Mesendoderm (in vitro differentiated cells): ENCODE measurements around the gene STX8.

Source experiments
- DNase-seq: peaks from one replicate; pipeline ENCODE4 v3.0.0; 2013
- H2AK5ac ChIP-seq: 2 replicates; pipeline ENCODE4 v1.6.1; 2013; ENCODE audit warnings: low read length, inconsistent platforms
- H2BK120ac ChIP-seq: 2 replicates; pipeline ENCODE4 v1.6.1; 2013; ENCODE audit warnings: low read depth, mild to moderate bottlenecking, low read length, moderate library complexity, mixed read lengths
- H2BK15ac ChIP-seq: replicated peaks from 2 replicates; pipeline ENCODE4 v1.6.1; 2013; ENCODE audit warnings: low read depth, mild to moderate bottlenecking, moderate library complexity
- H2BK5ac ChIP-seq: 2 replicates; pipeline ENCODE4 v1.6.1; 2013; ENCODE audit warnings: low read length, inconsistent platforms
- H3K18ac ChIP-seq: 2 replicates; pipeline ENCODE4 v1.6.1; 2013; ENCODE audit warnings: mild to moderate bottlenecking, low read length, mixed read lengths
- H3K23ac ChIP-seq: one replicate; pipeline ENCODE4 v1.6.1; 2013; ENCODE audit warnings: low read length
- H3K27ac ChIP-seq: 2 replicates; pipeline ENCODE4 v1.5.1; 2013; ENCODE audit warnings: low read depth, mild to moderate bottlenecking, inconsistent platforms, low read length, moderate library complexity
- H3K27me3 ChIP-seq: 2 replicates; pipeline ENCODE4 v1.6.1; 2013; ENCODE audit warnings: low read length, control low read depth, mild to moderate bottlenecking, inconsistent platforms; ENCODE audit not compliant: insufficient read depth, poor library complexity
- H3K36me3 ChIP-seq: 2 replicates; pipeline ENCODE4 v1.6.1; 2013; ENCODE audit warnings: low read length, inconsistent platforms; ENCODE audit not compliant: control insufficient read depth, insufficient read depth
- H3K4ac ChIP-seq: one replicate; pipeline ENCODE4 v1.6.1; 2013; ENCODE audit warnings: low read depth, mild to moderate bottlenecking, low read length, moderate library complexity
- H3K4me1 ChIP-seq: 2 replicates; pipeline ENCODE4 v1.6.1; 2013; ENCODE audit warnings: low read depth, low read length, inconsistent platforms; ENCODE audit not compliant: control insufficient read depth
- H3K4me2 ChIP-seq: 2 replicates; pipeline ENCODE4 v1.6.1; 2013; ENCODE audit warnings: low read length
- H3K4me3 ChIP-seq: 2 replicates; pipeline ENCODE4 v1.5.1; 2013; ENCODE audit warnings: mild to moderate bottlenecking, low read length
- H3K56ac ChIP-seq: one replicate; pipeline ENCODE4 v1.6.1; 2013; ENCODE audit warnings: low read length
- H3K79me1 ChIP-seq: 2 replicates; pipeline ENCODE4 v1.6.1; 2013; ENCODE audit warnings: low read length, inconsistent platforms
- H3K79me2 ChIP-seq: 2 replicates; pipeline ENCODE4 v1.6.1; 2013; ENCODE audit warnings: mild to moderate bottlenecking, low read length; ENCODE audit not compliant: control insufficient read depth, insufficient read depth
- H3K9ac ChIP-seq: 2 replicates; pipeline ENCODE4 v1.6.1; 2013; ENCODE audit warnings: low read length, inconsistent platforms
- H4K5ac ChIP-seq: one replicate; pipeline ENCODE4 v1.6.1; 2013; ENCODE audit warnings: low read length
- H4K8ac ChIP-seq: one replicate; pipeline ENCODE4 v1.6.1; 2013; ENCODE audit warnings: low read depth, mild to moderate bottlenecking, control low read depth, low read length, moderate library complexity
- WGBS: extraction: QIAGEN DNeasy Blood & Tissue Kit; methylation state at CpG from one replicate; pipeline ENCODE4 v1.1.7; 2013; ENCODE audit warnings: low lambda C conversion rate, missing lambda C conversion rate; ENCODE audit not compliant: insufficient coverage; ENCODE audit errors: extremely low coverage; 5-methylcytosine and 5-hydroxymethylcytosine counted together

The STX8 gene

GRCh38 chr17:9231449-9232154, 344.0 kb downstream of the STX8 start:
- Histone ChIP-seq H3K79me2 (no peaks in the 10 kb centered on the region), H2AK5ac (no peak overlapping the region), H3K4me2 (no peak overlapping the region), H3K23ac (no peak overlapping the region), H2BK120ac (no peak overlapping the region), H3K27me3 (no peaks in the 10 kb centered on the region), H3K56ac (no peak overlapping the region), H3K4me1 (no peaks in the 10 kb centered on the region), H2BK5ac (no peak overlapping the region), H3K36me3 (no peaks in the 10 kb centered on the region), H3K79me1 (no peaks in the 10 kb centered on the region), H3K4me3 (no peak overlapping the region), H3K9ac (no peak overlapping the region), H4K5ac (no peak overlapping the region), H2BK15ac (no peak overlapping the region), H4K8ac (no peak overlapping the region), H3K18ac (no peak overlapping the region), H3K4ac (no peak overlapping the region), H3K27ac (no peak overlapping the region)
- DNase-seq: no peak
- no CpG with 5 or more reads among the region's 23 CpGs for WGBS

- Histone ChIP-seq H3K18ac (no peak overlapping the region), H3K4ac (no peak overlapping the region), H3K79me2 (no peaks in the 10 kb centered on the region), H3K23ac (no peak overlapping the region), H3K56ac (no peak overlapping the region), H3K27ac (no peak overlapping the region), H2BK5ac (no peak overlapping the region), H3K4me2 (no peak overlapping the region), H2BK120ac (no peak overlapping the region), H4K5ac (no peak overlapping the region), H3K4me3 (no peak overlapping the region), H3K27me3 (no peaks in the 10 kb centered on the region), H3K4me1 (peaks cover 3% of the 10 kb centered on the region), H3K36me3 (no peaks in the 10 kb centered on the region), H3K9ac (no peak overlapping the region), H3K79me1 (no peaks in the 10 kb centered on the region), H2BK15ac (no peak overlapping the region), H4K8ac (no peak overlapping the region), H2AK5ac (no peak overlapping the region)
- no CpG with 5 or more reads among the region's 11 CpGs for WGBS
- DNase-seq: no peak
These were observed 344.8 kb downstream of the STX8 start for GRCh38 chr17:9230861-9231260.

- WGBS: no CpG with 5 or more reads among the region's 15 CpGs
- Histone ChIP-seq H3K18ac (no peak overlapping the region), H3K9ac (no peak overlapping the region), H3K27me3 (no peaks in the 10 kb centered on the region), H3K4me2 (no peak overlapping the region), H3K79me2 (no peaks in the 10 kb centered on the region), H2BK120ac (no peak overlapping the region), H4K5ac (no peak overlapping the region), H3K79me1 (no peaks in the 10 kb centered on the region), H3K4me1 (peaks cover 4% of the 10 kb centered on the region), H2AK5ac (no peak overlapping the region), H3K4me3 (no peak overlapping the region), H2BK5ac (no peak overlapping the region), H3K23ac (no peak overlapping the region), H4K8ac (no peak overlapping the region), H3K56ac (no peak overlapping the region), H3K27ac (no peak overlapping the region), H3K36me3 (no peaks in the 10 kb centered on the region), H3K4ac (no peak overlapping the region), H2BK15ac (no peak overlapping the region)
- no peak for DNase-seq
These were observed 345.3 kb downstream of the STX8 start for GRCh38 chr17:9230346-9230745.

GRCh38 chr17:9229826-9230201, 345.8 kb downstream of the STX8 start:
- Histone ChIP-seq H3K9ac (no peak overlapping the region), H3K56ac (no peak overlapping the region), H3K79me1 (no peaks in the 10 kb centered on the region), H3K27me3 (no peaks in the 10 kb centered on the region), H2BK120ac (no peak overlapping the region), H2BK15ac (no peak overlapping the region), H2BK5ac (no peak overlapping the region), H3K36me3 (no peaks in the 10 kb centered on the region), H3K27ac (no peak overlapping the region), H4K5ac (no peak overlapping the region), H4K8ac (no peak overlapping the region), H3K4me1 (peaks cover 6% of the 10 kb centered on the region), H3K18ac (no peak overlapping the region), H3K4me2 (no peak overlapping the region), H3K4me3 (no peak overlapping the region), H2AK5ac (no peak overlapping the region), H3K79me2 (no peaks in the 10 kb centered on the region), H3K23ac (no peak overlapping the region), H3K4ac (no peak overlapping the region)
- no CpG with 5 or more reads among the region's 9 CpGs for WGBS
- DNase-seq: no peak

- Histone ChIP-seq H2BK15ac (no peak overlapping the region), H3K9ac (no peak overlapping the region), H2BK120ac (no peak overlapping the region), H4K8ac (no peak overlapping the region), H3K4me2 (no peak overlapping the region), H3K18ac (no peak overlapping the region), H3K27ac (no peak overlapping the region), H3K4me3 (no peak overlapping the region), H3K79me1 (no peaks in the 10 kb centered on the region), H3K4me1 (peaks cover 6% of the 10 kb centered on the region), H3K36me3 (no peaks in the 10 kb centered on the region), H2BK5ac (no peak overlapping the region), H2AK5ac (peak overlapping the region; percentile 90), H3K4ac (no peak overlapping the region), H3K79me2 (no peaks in the 10 kb centered on the region), H3K23ac (no peak overlapping the region), H3K27me3 (no peaks in the 10 kb centered on the region), H3K56ac (no peak overlapping the region), H4K5ac (no peak overlapping the region)
- DNase-seq: no peak
- no CpG with 5 or more reads among the region's 20 CpGs for WGBS
These were observed 346.3 kb downstream of the STX8 start for GRCh38 chr17:9229160-9229825.
